ENCODE results near the gene GNLY.

Gene GNLY

GRCh38 chr2:85732467-85733120, 38.4 kb downstream of the GNLY start:
- Histone ChIP-seq H3K9me3 (ENCODE audit: control insufficient read depth, low read length) (no peaks in the 10 kb centered on the region), H3K9ac (ENCODE audit: low read length) (no peak overlapping the region), H3K4me3 (ENCODE audit: low read length) (no peak overlapping the region), H3K27me3 (replicated peaks; ENCODE audit: control insufficient read depth, insufficient read depth, low read length) (no peaks in the 10 kb centered on the region), H3K4me1 (ENCODE audit: control insufficient read depth, insufficient read depth, low read length) (peaks cover 41% of the 10 kb centered on the region), H3K36me3 (ENCODE audit: control insufficient read depth, insufficient read depth, low read length, severe bottlenecking) (no peaks in the 10 kb centered on the region)
- DNase-seq (ENCODE audit: low read depth) = no peak

- H3K36me3 ChIP-seq (ENCODE audit: control insufficient read depth, insufficient read depth, low read length, severe bottlenecking) = no peaks in the 10 kb centered on the region
- no peak overlapping the region for H3K4me3 ChIP-seq (ENCODE audit: low read length)
- H3K27me3 ChIP-seq (replicated peaks; ENCODE audit: control insufficient read depth, insufficient read depth, low read length) = no peaks in the 10 kb centered on the region
- H3K4me1 ChIP-seq (ENCODE audit: control insufficient read depth, insufficient read depth, low read length) = peaks cover 48% of the 10 kb centered on the region
- H3K9ac ChIP-seq (ENCODE audit: low read length) = no peak overlapping the region
- DNase-seq (ENCODE audit: low read depth) = no peak
- H3K9me3 ChIP-seq (ENCODE audit: control insufficient read depth, low read length) = no peaks in the 10 kb centered on the region
Measured at GRCh38 chr2:85733121-85733960, 39.2 kb downstream of the GNLY start.

- no peak for DNase-seq (ENCODE audit: low read depth)
- H3K9ac ChIP-seq (ENCODE audit: low read length) = no peak overlapping the region
- H3K9me3 ChIP-seq (ENCODE audit: control insufficient read depth, low read length) = no peaks in the 10 kb centered on the region
- no peak overlapping the region for H3K4me3 ChIP-seq (ENCODE audit: low read length)
- no peaks in the 10 kb centered on the region for H3K36me3 ChIP-seq (ENCODE audit: control insufficient read depth, insufficient read depth, low read length, severe bottlenecking)
- H3K27me3 ChIP-seq (replicated peaks; ENCODE audit: control insufficient read depth, insufficient read depth, low read length) = no peaks in the 10 kb centered on the region
- peaks cover 41% of the 10 kb centered on the region for H3K4me1 ChIP-seq (ENCODE audit: control insufficient read depth, insufficient read depth, low read length)
Measured at GRCh38 chr2:85734015-85734414, 39.9 kb downstream of the GNLY start.

GRCh38 chr2:85734942-85735608, 40.9 kb downstream of the GNLY start:
- no peaks in the 10 kb centered on the region for H3K36me3 ChIP-seq (ENCODE audit: control insufficient read depth, insufficient read depth, low read length, severe bottlenecking)
- peak overlapping the region; percentile 10 for H3K9ac ChIP-seq (ENCODE audit: low read length)
- H3K9me3 ChIP-seq (ENCODE audit: control insufficient read depth, low read length) = peaks cover 2% of the 10 kb centered on the region
- peaks cover 36% of the 10 kb centered on the region for H3K4me1 ChIP-seq (ENCODE audit: control insufficient read depth, insufficient read depth, low read length)
- no peak overlapping the region for H3K4me3 ChIP-seq (ENCODE audit: low read length)
- no peaks in the 10 kb centered on the region for H3K27me3 ChIP-seq (replicated peaks; ENCODE audit: control insufficient read depth, insufficient read depth, low read length)
- DNase-seq (ENCODE audit: low read depth) = no peak

- H3K4me3 ChIP-seq (ENCODE audit: low read length) = no peak overlapping the region
- H3K4me1 ChIP-seq (ENCODE audit: control insufficient read depth, insufficient read depth, low read length) = peaks cover 36% of the 10 kb centered on the region
- H3K9me3 ChIP-seq (ENCODE audit: control insufficient read depth, low read length) = peaks cover 4% of the 10 kb centered on the region
- no peaks in the 10 kb centered on the region for H3K27me3 ChIP-seq (replicated peaks; ENCODE audit: control insufficient read depth, insufficient read depth, low read length)
- no peak for DNase-seq (ENCODE audit: low read depth)
- no peak overlapping the region for H3K9ac ChIP-seq (ENCODE audit: low read length)
- no peaks in the 10 kb centered on the region for H3K36me3 ChIP-seq (ENCODE audit: control insufficient read depth, insufficient read depth, low read length, severe bottlenecking)
Measured at GRCh38 chr2:85735691-85736090, 41.5 kb downstream of the GNLY start.

GRCh38 chr2:85736456-85737355, 42.5 kb downstream of the GNLY start:
- H3K36me3 ChIP-seq (ENCODE audit: control insufficient read depth, insufficient read depth, low read length, severe bottlenecking) = no peaks in the 10 kb centered on the region
- H3K4me3 ChIP-seq (ENCODE audit: low read length) = peak overlapping the region; percentile 12
- peaks cover 4% of the 10 kb centered on the region for H3K9me3 ChIP-seq (ENCODE audit: control insufficient read depth, low read length)
- peak overlapping the region; percentile 60 for H3K9ac ChIP-seq (ENCODE audit: low read length)
- DNase-seq (ENCODE audit: low read depth) = no peak
- H3K27me3 ChIP-seq (replicated peaks; ENCODE audit: control insufficient read depth, insufficient read depth, low read length) = no peaks in the 10 kb centered on the region
- peaks cover 45% of the 10 kb centered on the region for H3K4me1 ChIP-seq (ENCODE audit: control insufficient read depth, insufficient read depth, low read length)

GRCh38 chr2:85737481-85737880, 43.3 kb downstream of the GNLY start:
- Histone ChIP-seq H3K4me3 (ENCODE audit: low read length) (no peak overlapping the region), H3K4me1 (ENCODE audit: control insufficient read depth, insufficient read depth, low read length) (peaks cover 51% of the 10 kb centered on the region), H3K9ac (ENCODE audit: low read length) (peak overlapping the region; percentile 31), H3K27me3 (replicated peaks; ENCODE audit: control insufficient read depth, insufficient read depth, low read length) (no peaks in the 10 kb centered on the region), H3K36me3 (ENCODE audit: control insufficient read depth, insufficient read depth, low read length, severe bottlenecking) (no peaks in the 10 kb centered on the region), H3K9me3 (ENCODE audit: control insufficient read depth, low read length) (peaks cover 4% of the 10 kb centered on the region)
- peak; percentile 79 for DNase-seq (ENCODE audit: low read depth)

GRCh38 chr2:85737961-85738360, 43.8 kb downstream of the GNLY start:
- Histone ChIP-seq H3K36me3 (ENCODE audit: control insufficient read depth, insufficient read depth, low read length, severe bottlenecking) (no peaks in the 10 kb centered on the region), H3K4me1 (ENCODE audit: control insufficient read depth, insufficient read depth, low read length) (peaks cover 55% of the 10 kb centered on the region), H3K9me3 (ENCODE audit: control insufficient read depth, low read length) (peaks cover 4% of the 10 kb centered on the region), H3K9ac (ENCODE audit: low read length) (peak overlapping the region; percentile 31), H3K4me3 (ENCODE audit: low read length) (no peak overlapping the region), H3K27me3 (replicated peaks; ENCODE audit: control insufficient read depth, insufficient read depth, low read length) (no peaks in the 10 kb centered on the region)
- no peak for DNase-seq (ENCODE audit: low read depth)

- no peak overlapping the region for H3K4me3 ChIP-seq (ENCODE audit: low read length)
- no peaks in the 10 kb centered on the region for H3K27me3 ChIP-seq (replicated peaks; ENCODE audit: control insufficient read depth, insufficient read depth, low read length)
- no peaks in the 10 kb centered on the region for H3K36me3 ChIP-seq (ENCODE audit: control insufficient read depth, insufficient read depth, low read length, severe bottlenecking)
- H3K9ac ChIP-seq (ENCODE audit: low read length) = no peak overlapping the region
- H3K4me1 ChIP-seq (ENCODE audit: control insufficient read depth, insufficient read depth, low read length) = peaks cover 69% of the 10 kb centered on the region
- DNase-seq (ENCODE audit: low read depth) = no peak
- H3K9me3 ChIP-seq (ENCODE audit: control insufficient read depth, low read length) = peaks cover 4% of the 10 kb centered on the region
Measured at GRCh38 chr2:85740193-85740592, 46.0 kb downstream of the GNLY start.

- no peak overlapping the region for H3K4me3 ChIP-seq (ENCODE audit: low read length)
- peaks cover 69% of the 10 kb centered on the region for H3K4me1 ChIP-seq (ENCODE audit: control insufficient read depth, insufficient read depth, low read length)
- H3K27me3 ChIP-seq (replicated peaks; ENCODE audit: control insufficient read depth, insufficient read depth, low read length) = no peaks in the 10 kb centered on the region
- peaks cover 4% of the 10 kb centered on the region for H3K9me3 ChIP-seq (ENCODE audit: control insufficient read depth, low read length)
- H3K36me3 ChIP-seq (ENCODE audit: control insufficient read depth, insufficient read depth, low read length, severe bottlenecking) = no peaks in the 10 kb centered on the region
- peak overlapping the region; percentile 92 for H3K9ac ChIP-seq (ENCODE audit: low read length)
- no peak for DNase-seq (ENCODE audit: low read depth)
Measured at GRCh38 chr2:85741211-85741832, 47.2 kb downstream of the GNLY start.
